ENCODE results near the gene SGCD. TPM values are rescaled to one million over a fixed set of nuclear protein-coding genes. Genes with fewer than 3 reads are reported as not detected.

The SGCD gene
- total RNA-seq, 3 donors from 2014 or later = 3.1 to 15.4 (median 6.2) TPM

DNA sequence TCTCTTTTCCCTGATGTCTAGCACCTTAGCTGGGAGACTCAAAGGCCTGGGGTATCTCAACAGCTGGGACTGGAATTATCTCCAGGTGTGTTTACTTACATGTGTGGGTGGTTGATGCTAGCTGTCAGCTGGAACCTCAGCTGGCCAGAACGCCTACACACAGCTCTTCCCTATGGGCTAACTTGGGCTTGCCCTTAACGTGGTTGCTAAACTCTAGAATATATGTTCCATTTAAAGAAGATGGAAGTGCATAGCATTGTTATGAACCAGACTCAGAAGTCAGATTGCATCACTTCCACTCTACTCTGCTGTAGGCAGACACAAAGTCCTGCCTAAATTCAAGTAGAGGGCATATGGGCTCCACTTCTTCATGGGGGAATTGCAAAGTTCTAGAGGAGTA, 29.3 kb downstream of the SGCD start:
- Histone ChIP-seq H3K36me3 (no peaks in the 10 kb centered on the region), H3K4me3 (no peak overlapping the region), H3K27ac (no peak overlapping the region), H3K4me1 (no peaks in the 10 kb centered on the region), H3K9me3 (no peaks in the 10 kb centered on the region), H3K27me3 (no peaks in the 10 kb centered on the region)
- DNase-seq (ENCODE audit: low spot score in 2 of 2) = no peak
- TF ChIP-seq POLR2AphosphoS5 (IDR thresholded peaks at IDR 0.05) = no peak
- no peak for TF ChIP-seq POLR2A (IDR thresholded peaks at IDR 0.05)
- no peak for TF ChIP-seq CTCF (IDR thresholded peaks at IDR 0.05)
- intact Hi-C loops (cut with DNase I; ENCODE audit: low total_unique reads) = no loop called here

GRCh38 chr5:156359476-156359875, 32.5 kb downstream of the SGCD start:
- TF ChIP-seq POLR2A (IDR thresholded peaks at IDR 0.05) (no peak), POLR2AphosphoS5 (IDR thresholded peaks at IDR 0.05) (no peak)
- no peaks in the 10 kb centered on the region for H3K4me1 ChIP-seq
- intact Hi-C loops (cut with DNase I; ENCODE audit: low total_unique reads) = no loop called here
- no peaks in the 10 kb centered on the region for H3K9me3 ChIP-seq
- no peaks in the 10 kb centered on the region for H3K27me3 ChIP-seq
- no peak overlapping the region for H3K4me3 ChIP-seq
- H3K27ac ChIP-seq = no peak overlapping the region
- H3K36me3 ChIP-seq = no peaks in the 10 kb centered on the region
- DNase-seq (ENCODE audit: low spot score in 2 of 2) = no peak

GRCh38 chr5:156361436-156362109, 34.6 kb downstream of the SGCD start:
- intact Hi-C loops (cut with DNase I; ENCODE audit: low total_unique reads) = no loop called here
- no peak overlapping the region for H3K4me3 ChIP-seq
- no peak for DNase-seq (ENCODE audit: low spot score in 2 of 2)
- no peaks in the 10 kb centered on the region for H3K36me3 ChIP-seq
- no peaks in the 10 kb centered on the region for H3K4me1 ChIP-seq
- H3K9me3 ChIP-seq = no peaks in the 10 kb centered on the region
- TF ChIP-seq CTCF (IDR thresholded peaks at IDR 0.05) (no peak), POLR2AphosphoS5 (IDR thresholded peaks at IDR 0.05) (no peak), POLR2A (IDR thresholded peaks at IDR 0.05) (no peak)
- no peak overlapping the region for H3K27ac ChIP-seq
- no peaks in the 10 kb centered on the region for H3K27me3 ChIP-seq

DNA sequence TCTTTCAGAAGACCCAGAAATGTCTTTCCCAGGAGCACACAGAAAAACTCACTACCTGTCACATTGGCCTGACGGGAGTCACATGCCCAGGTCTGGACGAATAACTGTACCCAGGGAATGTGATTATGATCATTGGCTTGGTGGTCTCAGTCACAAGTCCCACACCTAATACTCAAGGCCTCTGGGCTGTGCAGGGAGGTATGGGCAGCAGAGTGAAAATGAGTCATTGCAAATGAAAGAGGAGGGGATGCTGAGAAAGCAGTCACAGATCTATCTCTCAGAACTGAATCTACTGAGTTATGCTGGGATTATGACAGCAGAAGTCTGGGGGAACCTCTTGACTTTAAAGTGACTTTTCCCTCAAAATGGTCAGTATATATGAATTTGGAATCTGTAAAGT, 36.9 kb downstream of the SGCD start:
- no peaks in the 10 kb centered on the region for H3K27me3 ChIP-seq
- no peaks in the 10 kb centered on the region for H3K9me3 ChIP-seq
- intact Hi-C loops (cut with DNase I; ENCODE audit: low total_unique reads) = no loop called here
- H3K4me1 ChIP-seq = no peaks in the 10 kb centered on the region
- H3K27ac ChIP-seq = no peak overlapping the region
- no peak for DNase-seq (ENCODE audit: low spot score in 2 of 2)
- H3K4me3 ChIP-seq = no peak overlapping the region
- no peaks in the 10 kb centered on the region for H3K36me3 ChIP-seq
- no peak for TF ChIP-seq CTCF (IDR thresholded peaks at IDR 0.05)
- TF ChIP-seq POLR2A (IDR thresholded peaks at IDR 0.05) = no peak

DNA sequence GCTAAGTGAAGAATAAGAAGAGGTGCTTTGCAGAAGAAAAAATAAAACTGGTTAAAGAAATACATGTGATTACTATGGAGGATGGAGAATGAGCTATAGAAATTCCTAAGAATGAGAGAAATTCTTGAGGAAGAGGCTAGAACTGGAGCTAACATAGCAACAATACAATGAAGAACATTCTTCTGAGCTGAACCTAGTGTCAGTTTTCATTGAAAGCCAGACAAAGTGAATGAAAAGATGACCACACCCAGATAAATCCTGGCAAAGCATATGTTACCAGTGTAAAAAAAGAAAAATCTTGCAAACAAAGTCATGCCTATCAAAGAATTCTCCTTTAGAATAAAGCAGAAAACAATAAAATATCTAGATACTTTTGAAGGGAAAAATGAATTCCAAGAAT, 39.6 kb downstream of the SGCD start:
- Histone ChIP-seq H3K4me1 (no peaks in the 10 kb centered on the region), H3K36me3 (no peaks in the 10 kb centered on the region), H3K27me3 (no peaks in the 10 kb centered on the region), H3K4me3 (no peak overlapping the region), H3K9me3 (no peaks in the 10 kb centered on the region), H3K27ac (no peak overlapping the region)
- no peak for TF ChIP-seq POLR2A (IDR thresholded peaks at IDR 0.05)
- no peak for TF ChIP-seq CTCF (IDR thresholded peaks at IDR 0.05)
- TF ChIP-seq POLR2AphosphoS5 (IDR thresholded peaks at IDR 0.05) = no peak
- intact Hi-C loops (cut with DNase I; ENCODE audit: low total_unique reads) = no loop called here
- no peak for DNase-seq (ENCODE audit: low spot score in 2 of 2)
